ENCODE results near the gene CITED2.

- no peak for TF ChIP-seq EZH2 (IDR thresholded peaks at IDR 0.05; ENCODE audit: borderline replicate concordance)
- TF ChIP-seq CTCF (IDR thresholded peaks at IDR 0.05; ENCODE audit: poor library complexity), result no peak
- TF ChIP-seq EZH2phosphoT487 (IDR thresholded peaks at IDR 0.05; ENCODE audit: low read depth, severe bottlenecking, unreplicated experiment), result no peak
Observed at GRCh38 chr6:139378226-139378625, 3.8 kb upstream of the CITED2 start.

Measured in hepatocyte (in vitro differentiated cells).